Stimulated activated CD4-positive, alpha-beta T cell treated with anti-CD3 and anti-CD28 coated beads, Interleukin-15, amount 100 ng/mL, for 1 hour (primary cell): ENCODE results near the gene RGS12.

Source experiments
- DNase-seq, 2 donors: peaks; one replicate each; pipeline ENCODE4 v3.0.0-alpha.2; 2020; ENCODE audit warnings: low read depth in 1 of 2, low spot score in 1 of 2

Gene RGS12

GRCh38 chr4:3254302-3255131, 38.3 kb upstream of the RGS12 start:
- no peak for DNase-seq

- DNase-seq: no peak
These were observed 37.1 kb upstream of the RGS12 start for GRCh38 chr4:3255611-3256186.

- DNase-seq: no peak
These were observed 36.4 kb upstream of the RGS12 start for GRCh38 chr4:3256230-3257102.

GRCh38 chr4:3257103-3257555, 35.7 kb upstream of the RGS12 start:
- DNase-seq: no peak

GRCh38 chr4:3257556-3258482, 35.0 kb upstream of the RGS12 start:
- DNase-seq: no peak

- DNase-seq: no peak
These were observed 31.2 kb upstream of the RGS12 start for GRCh38 chr4:3261411-3262207.

GRCh38 chr4:3262208-3263052, 30.4 kb upstream of the RGS12 start:
- no peak for DNase-seq

- DNase-seq: no peak
These were observed 29.6 kb upstream of the RGS12 start for GRCh38 chr4:3263053-3263875.

- DNase-seq: no peak
These were observed 29.0 kb upstream of the RGS12 start for GRCh38 chr4:3263876-3264193.

GRCh38 chr4:3266076-3266475, 26.7 kb upstream of the RGS12 start:
- DNase-seq: no peak

- DNase-seq: no peak
These were observed 25.0 kb upstream of the RGS12 start for GRCh38 chr4:3267576-3268394.

GRCh38 chr4:3268395-3269104, 24.3 kb upstream of the RGS12 start:
- DNase-seq: no peak

- DNase-seq: no peak
These were observed 23.5 kb upstream of the RGS12 start for GRCh38 chr4:3269105-3269927.

- no peak for DNase-seq
These were observed 22.7 kb upstream of the RGS12 start for GRCh38 chr4:3269991-3270611.

GRCh38 chr4:3271131-3271530, 21.7 kb upstream of the RGS12 start:
- no peak for DNase-seq
